B cell (primary cell): ENCODE data around the gene NMNAT2. TPM values are rescaled to one million over a fixed set of nuclear protein-coding genes. Genes with fewer than 3 reads are reported as not detected.

Experiments used
- ATAC-seq: fragments of 200-7000 bp; cut with Tn5 transposase; one replicate; pipeline ENCODE4 v1.10.0; 2021; ENCODE audit warnings: low read depth, mild to moderate bottlenecking, moderate number of reproducible peaks, moderate library complexity
- CTCF ChIA-PET: fragments of 350-600 bp; sonication (Branson Sonifier 250); formaldehyde crosslinking; loops from one replicate; lab custom pipeline; 2021; ENCODE audit warnings: antibody characterized with exemption, inconsistent platforms; lab: Charles Lee
- POLR2A ChIA-PET: fragments of 350-600 bp; sonication (Branson Sonifier 250); formaldehyde crosslinking; loops from one replicate; lab custom pipeline; 2021; ENCODE audit warnings: antibody characterized with exemption; lab: Charles Lee
- DNase-seq: peaks from one replicate; pipeline ENCODE4 v3.0.0; 2013
- H2AFZ ChIP-seq: 2 replicates; pipeline ENCODE4 v1.6.1; 2012; ENCODE audit warnings: mild to moderate bottlenecking, low read depth, low read length; ENCODE audit not compliant: insufficient read depth, poor library complexity, severe bottlenecking
- H3K27ac ChIP-seq, 2 donors: 1 replicate in 1 of 2; 2 replicates in 1 of 2; pipeline ENCODE4 v1.5.1; 2012 to 2013; ENCODE audit warnings: low read length in 2 of 2, mild to moderate bottlenecking in 2 of 2, moderate library complexity in 1 of 2
- H3K27me3 ChIP-seq, 4 experiments: fragments of 200-600 bp in 1 of 4; sonication (generic) in 1 of 4; replicated peaks in 1 of 4; 1 replicate in 2 of 4; 2 replicates in 2 of 4; pipeline versions ENCODE4 v1.6.1 to v1.7.0; 2013 to 2016; ENCODE audit warnings: low read length in 3 of 4, mild to moderate bottlenecking in 2 of 4, mixed read lengths in 1 of 4, moderate library complexity in 1 of 4; ENCODE audit not compliant: insufficient read depth in 4 of 4, control insufficient read depth in 3 of 4; ENCODE audit errors: control extremely low read depth in 1 of 4
- H3K36me3 ChIP-seq, 2 experiments: replicated peaks in 1 of 2; 1 replicate in 1 of 2; 2 replicates in 1 of 2; pipeline versions ENCODE4 v1.6.1 to v1.7.1; 2013; ENCODE audit warnings: low read length in 1 of 2; ENCODE audit not compliant: insufficient read depth in 2 of 2, control insufficient read depth in 1 of 2; ENCODE audit errors: control extremely low read depth in 1 of 2, extremely low read depth in 1 of 2
- H3K4me1 ChIP-seq, 2 donors: fragments of 200-600 bp in 1 of 2; sonication (generic) in 1 of 2; 1 replicate in 1 of 2; 2 replicates in 1 of 2; pipeline versions ENCODE4 v1.5.1 to v1.6.1; 2013 to 2017; ENCODE audit warnings: low read length in 2 of 2; ENCODE audit not compliant: control insufficient read depth in 2 of 2, insufficient read depth in 2 of 2
- H3K4me2 ChIP-seq: replicated peaks from 2 replicates; pipeline ENCODE3; 2012; ENCODE audit warnings: mild to moderate bottlenecking, low read depth, low read length; ENCODE audit not compliant: poor library complexity, severe bottlenecking
- H3K4me3 ChIP-seq, 5 experiments: fragments of 200-600 bp in 1 of 5; sonication (generic) in 1 of 5; 1 replicate in 3 of 5; 2 replicates in 2 of 5; pipeline versions ENCODE4 v1.5.1 to v1.7.0; 2011 to 2016; ENCODE audit warnings: low read length in 4 of 5, mild to moderate bottlenecking in 4 of 5, low read depth in 2 of 5, control low read depth in 1 of 5, moderate library complexity in 1 of 5; ENCODE audit not compliant: insufficient read depth in 1 of 5; ENCODE audit errors: control extremely low read depth in 1 of 5, extremely low read depth in 1 of 5
- H3K79me2 ChIP-seq: fragments of 200-600 bp; sonication (generic); one replicate; pipeline ENCODE4 v1.6.0; 2016; ENCODE audit warnings: low read length; ENCODE audit not compliant: control insufficient read depth, insufficient read depth
- H3K9ac ChIP-seq: fragments of 200-600 bp; sonication (generic); 2 replicates; pipeline ENCODE4 v1.6.1; 2017; ENCODE audit warnings: mild to moderate bottlenecking, low read length, moderate library complexity
- H3K9me3 ChIP-seq, 3 donors: one replicate each; pipeline versions ENCODE4 v1.6.1 to v1.7.1; 2013; ENCODE audit warnings: low read length in 2 of 3; ENCODE audit not compliant: control insufficient read depth in 2 of 3, insufficient read depth in 1 of 3; ENCODE audit errors: control extremely low read depth in 1 of 3
- H4K20me1 ChIP-seq: 2 replicates; pipeline ENCODE4 v1.6.0; 2012; ENCODE audit warnings: mild to moderate bottlenecking, low read length; ENCODE audit not compliant: insufficient read depth, control insufficient read depth, poor library complexity, severe bottlenecking
- H3K27ac Mint-ChIP-seq: one replicate; pipeline ENCODE4 v1.8.0; 2021; ENCODE audit warnings: mixed read lengths
- H3K27me3 Mint-ChIP-seq: one replicate; pipeline ENCODE4 v1.8.0; 2021; ENCODE audit warnings: mixed read lengths
- H3K4me1 Mint-ChIP-seq: one replicate; pipeline ENCODE4 v1.8.0; 2021; ENCODE audit warnings: mixed read lengths
- H3K4me3 Mint-ChIP-seq: one replicate; pipeline ENCODE4 v1.8.0; 2021; ENCODE audit warnings: mixed read lengths
- H3K9me3 Mint-ChIP-seq: one replicate; pipeline ENCODE4 v1.8.0; 2022; ENCODE audit warnings: mixed read lengths; ENCODE audit not compliant: insufficient read depth
- EZH2 ChIP-seq: IDR thresholded peaks from 2 replicates; pipeline ENCODE4 v1.6.1; 2012; ENCODE audit warnings: borderline replicate concordance, low read depth, mild to moderate bottlenecking, moderate library complexity, low read length; ENCODE audit not compliant: insufficient read depth, poor library complexity, severe bottlenecking
- WGBS: methylation state at CpG from one replicate; pipeline ENCODE4 v1.1.5; 2013; ENCODE audit warnings: missing lambda C conversion rate; ENCODE audit not compliant: insufficient coverage; 5-methylcytosine and 5-hydroxymethylcytosine counted together
- intact Hi-C: fragments of 100-400 bp; cut with micrococcal nuclease; formaldehyde crosslinking; loops from one replicate; pipeline ENCODE4 v1.10.0; 2022
- polyA plus RNA-seq: library from polyadenylated mRNA; depleted of rRNA; stranded (reverse); fragments of >200 nt; gene quantifications from 2 replicates; pipeline ENCODE4 v1.2.3, GENCODE V29; 2012
- total RNA-seq, 2 donors: library from RNA; stranded (reverse); fragments of 120-200 nt in 1 of 2; gene quantifications; 1 replicate in 1 of 2; 2 replicates in 1 of 2; pipeline versions ENCODE4 v1.2.3 to v1.2.4, GENCODE V29; 2013 to 2022
- TF ChIP-seq, protein P1 (sequence below): fragments of 200-600 bp; IDR thresholded peaks from one replicate; pipeline ENCODE4 v1.8.0; 2022; ENCODE audit warnings: antibody characterized with exemption, mild to moderate bottlenecking

The NMNAT2 gene
- total and polyA plus RNA-seq, 2 donors (not counting 1 experiment from before 2014, with no cell fraction given), result not detected

DNA sequence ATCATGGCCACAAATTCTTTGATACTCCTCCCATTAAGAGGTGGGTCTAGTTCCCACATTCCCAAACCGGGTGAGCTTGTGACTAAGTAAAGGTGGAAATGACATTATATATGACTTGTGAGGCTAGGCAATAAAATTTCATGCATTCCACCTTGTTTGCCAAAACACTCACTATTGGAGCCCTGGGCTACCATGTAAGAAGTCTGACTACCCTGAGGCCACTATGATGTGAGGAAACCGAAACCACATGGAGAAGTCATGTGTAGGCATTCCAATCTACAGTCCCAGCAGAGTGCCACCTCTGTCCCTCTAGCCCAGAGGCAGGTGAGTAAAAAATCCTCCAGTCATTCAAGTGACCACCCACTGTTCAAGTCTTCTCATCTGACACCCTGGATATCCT is 36.2 kb upstream of the NMNAT2 start:
- Mint-ChIP-seq H3K27me3 (peaks cover 26% of the 10 kb centered on the region), H3K4me1 (no peaks in the 10 kb centered on the region), H3K4me3 (no peak overlapping the region), H3K27ac (no peak overlapping the region), H3K9me3 (no peaks in the 10 kb centered on the region)
- H3K9ac ChIP-seq, result no peak overlapping the region
- H3K9me3 ChIP-seq, result no peaks in the 10 kb centered on the region
- H3K4me1 ChIP-seq, result no peaks in the 10 kb centered on the region
- H3K79me2 ChIP-seq, result no peaks in the 10 kb centered on the region
- ATAC-seq, result no peak
- WGBS, result 100% methylated on average over 1 of the region's 2 CpGs
- ChIA-PET CTCF (no interaction called here), POLR2A (no interaction called here)
- no peak overlapping the region for H3K4me3 ChIP-seq
- H3K4me2 ChIP-seq, result no peak overlapping the region
- no peaks in the 10 kb centered on the region for H3K36me3 ChIP-seq
- H3K27ac ChIP-seq, result no peak overlapping the region
- DNase-seq, result no peak
- TF ChIP-seq EZH2, result no peak
- TF ChIP-seq, protein P1, sequence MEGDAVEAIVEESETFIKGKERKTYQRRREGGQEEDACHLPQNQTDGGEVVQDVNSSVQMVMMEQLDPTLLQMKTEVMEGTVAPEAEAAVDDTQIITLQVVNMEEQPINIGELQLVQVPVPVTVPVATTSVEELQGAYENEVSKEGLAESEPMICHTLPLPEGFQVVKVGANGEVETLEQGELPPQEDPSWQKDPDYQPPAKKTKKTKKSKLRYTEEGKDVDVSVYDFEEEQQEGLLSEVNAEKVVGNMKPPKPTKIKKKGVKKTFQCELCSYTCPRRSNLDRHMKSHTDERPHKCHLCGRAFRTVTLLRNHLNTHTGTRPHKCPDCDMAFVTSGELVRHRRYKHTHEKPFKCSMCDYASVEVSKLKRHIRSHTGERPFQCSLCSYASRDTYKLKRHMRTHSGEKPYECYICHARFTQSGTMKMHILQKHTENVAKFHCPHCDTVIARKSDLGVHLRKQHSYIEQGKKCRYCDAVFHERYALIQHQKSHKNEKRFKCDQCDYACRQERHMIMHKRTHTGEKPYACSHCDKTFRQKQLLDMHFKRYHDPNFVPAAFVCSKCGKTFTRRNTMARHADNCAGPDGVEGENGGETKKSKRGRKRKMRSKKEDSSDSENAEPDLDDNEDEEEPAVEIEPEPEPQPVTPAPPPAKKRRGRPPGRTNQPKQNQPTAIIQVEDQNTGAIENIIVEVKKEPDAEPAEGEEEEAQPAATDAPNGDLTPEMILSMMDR, result no peak
- peaks cover 0 to 11% (median 5%) of the 10 kb centered on the region in 4 experiments for H3K27me3 ChIP-seq
- intact Hi-C loops, result loop anchor here (10.0 kb wide), 1 partner anchor 50 kb away; no protein-coding TSS in a partner anchor
- no peaks in the 10 kb centered on the region for H4K20me1 ChIP-seq
- H2AFZ ChIP-seq, result no peak overlapping the region

DNA sequence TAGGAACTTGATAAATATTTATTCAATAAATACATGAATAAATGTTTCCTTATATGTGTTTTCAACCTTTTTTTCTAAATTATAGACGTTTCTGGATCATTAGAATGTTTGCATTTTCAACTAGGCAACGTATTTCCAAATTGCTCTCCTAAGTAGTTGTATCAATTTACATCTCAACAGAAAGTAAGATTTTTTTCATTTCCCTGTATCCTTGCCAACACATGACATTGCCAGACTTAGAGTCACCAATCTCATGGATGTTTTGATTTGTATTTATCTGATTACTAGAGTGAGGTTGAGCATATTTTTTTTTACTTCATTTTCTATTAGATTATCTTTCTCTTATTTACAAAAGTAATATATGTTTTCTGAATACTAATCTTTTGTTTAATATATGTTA is 31.9 kb upstream of the NMNAT2 start:
- TF ChIP-seq, protein P1, result no peak
- no peak for TF ChIP-seq EZH2
- Histone ChIP-seq H3K27ac (no peak overlapping the region), H3K9me3 (no peaks in the 10 kb centered on the region), H3K4me1 (no peaks in the 10 kb centered on the region), H3K36me3 (no peaks in the 10 kb centered on the region), H3K4me3 (no peak overlapping the region), H3K4me2 (no peak overlapping the region), H3K79me2 (no peaks in the 10 kb centered on the region), H3K27me3 (peaks cover 0 to 9% (median 5%) of the 10 kb centered on the region in 4 experiments), H2AFZ (no peak overlapping the region), H4K20me1 (no peaks in the 10 kb centered on the region), H3K9ac (no peak overlapping the region)
- no peak overlapping the region for H3K27ac Mint-ChIP-seq
- no peaks in the 10 kb centered on the region for H3K9me3 Mint-ChIP-seq
- ChIA-PET POLR2A (no interaction called here), CTCF (no interaction called here)
- no CpG with 5 or more reads among the region's 2 CpGs for WGBS
- ATAC-seq (no peak), DNase-seq (no peak)
- H3K4me3 Mint-ChIP-seq, result no peak overlapping the region
- H3K27me3 Mint-ChIP-seq, result peaks cover 13% of the 10 kb centered on the region
- intact Hi-C loops, result loop anchor here (10.0 kb wide), 1 partner anchor 55 kb away; no protein-coding TSS in a partner anchor
- H3K4me1 Mint-ChIP-seq, result no peaks in the 10 kb centered on the region
